WTC11 (cell line): ENCODE measurements around the gene USP21. TPM values are rescaled to one million over a fixed set of nuclear protein-coding genes. Genes with fewer than 3 reads are reported as not detected.

Experiments used
- ATAC-seq: fragments of 200-7000 bp; cut with Tn5 transposase; 2 replicates; pipeline ENCODE4 v1.10.0; 2021; ENCODE audit warnings: mild to moderate bottlenecking, moderate library complexity
- CTCF ChIA-PET: fragments of 300-600 bp; sonication (Branson Sonifier 250); formaldehyde crosslinking; loops from one replicate; lab custom pipeline; 2021; ENCODE audit warnings: antibody characterized with exemption; lab: Charles Lee
- POLR2A ChIA-PET: fragments of 350-600 bp; sonication (Branson Sonifier 250); formaldehyde crosslinking; loops from one replicate; lab custom pipeline; 2021; ENCODE audit warnings: antibody characterized with exemption; lab: Charles Lee
- DNase-seq: peaks from one replicate; pipeline ENCODE4 v3.0.0; 2021; ENCODE audit warnings: low spot score
- H3K27ac Mint-ChIP-seq: 2 replicates; pipeline ENCODE4 v1.8.0; 2021; ENCODE audit warnings: mixed read lengths
- H3K27me3 Mint-ChIP-seq: 2 replicates; pipeline ENCODE4 v1.8.0; 2021; ENCODE audit warnings: low read depth, mild to moderate bottlenecking, moderate library complexity, mixed read lengths
- H3K36me3 Mint-ChIP-seq: 2 replicates; pipeline ENCODE4 v1.8.0; 2021; ENCODE audit warnings: mixed read lengths
- H3K4me1 Mint-ChIP-seq: 2 replicates; pipeline ENCODE4 v1.8.0; 2022; ENCODE audit warnings: mixed read lengths
- H3K4me3 Mint-ChIP-seq: 2 replicates; pipeline ENCODE4 v1.8.0; 2021; ENCODE audit warnings: mild to moderate bottlenecking, moderate library complexity, mixed read lengths
- H3K9me3 Mint-ChIP-seq: 2 replicates; pipeline ENCODE4 v1.8.0; 2021; ENCODE audit warnings: mixed read lengths
- FOXK1 ChIP-seq: sonication (generic); formaldehyde crosslinking; IDR thresholded peaks from 2 replicates; pipeline ENCODE4 v1.8.0; 2022; ENCODE audit warnings: mild to moderate bottlenecking, moderate library complexity, missing genetic modification reagents
- FOXP1 ChIP-seq: sonication (generic); formaldehyde crosslinking; IDR thresholded peaks from 2 replicates; pipeline ENCODE4 v1.8.0; 2022; ENCODE audit warnings: missing genetic modification reagents, mild to moderate bottlenecking, moderate library complexity, borderline replicate concordance
- JUN ChIP-seq: sonication (generic); formaldehyde crosslinking; IDR thresholded peaks from 2 replicates; pipeline ENCODE4 v1.8.0; 2023; ENCODE audit warnings: mild to moderate bottlenecking, missing genetic modification reagents
- NFYB ChIP-seq: sonication (generic); formaldehyde crosslinking; conservative IDR thresholded peaks from 2 replicates; pipeline ENCODE4 v1.8.0; 2022; ENCODE audit warnings: low read depth, missing genetic modification reagents
- TEAD1 ChIP-seq: sonication (generic); formaldehyde crosslinking; IDR thresholded peaks from 2 replicates; pipeline ENCODE4 v1.8.0; 2022; ENCODE audit warnings: mild to moderate bottlenecking, missing genetic modification reagents
- ZNF121 ChIP-seq: sonication (generic); formaldehyde crosslinking; IDR thresholded peaks from 2 replicates; pipeline ENCODE4 v1.8.0; 2023; ENCODE audit warnings: missing genetic modification reagents
- ZNF232 ChIP-seq: sonication (generic); formaldehyde crosslinking; IDR thresholded peaks from 2 replicates; pipeline ENCODE4 v1.8.0; 2022; ENCODE audit warnings: mild to moderate bottlenecking, missing genetic modification reagents
- ZNF416 ChIP-seq: fragments of 250-450 bp; sonication (Bioruptor Pico); IDR thresholded peaks from 2 replicates; pipeline ENCODE4 v1.9.0; 2021; ENCODE audit warnings: mild to moderate bottlenecking, inconsistent platforms
- total RNA-seq: library from RNA; stranded (reverse); gene quantifications from 3 replicates; pipeline ENCODE4 v1.2.3, GENCODE V29; 2021
- TF ChIP-seq, protein P1 (sequence below): fragments of 200-600 bp; IDR thresholded peaks from 2 replicates; pipeline ENCODE4 v1.8.0; 2022; ENCODE audit warnings: antibody characterized with exemption
- TF ChIP-seq, protein P2 (sequence below): sonication (generic); formaldehyde crosslinking; IDR thresholded peaks from 2 replicates; pipeline ENCODE4 v1.8.1; 2022; ENCODE audit warnings: mild to moderate bottlenecking, missing genetic modification reagents, moderate library complexity, borderline replicate concordance
- TF ChIP-seq, protein P3 (sequence below): sonication (generic); formaldehyde crosslinking; IDR thresholded peaks from 2 replicates; pipeline ENCODE4 v1.8.1; 2023; ENCODE audit warnings: mild to moderate bottlenecking, moderate library complexity, missing genetic modification reagents
- TF ChIP-seq, protein P4 (sequence below): sonication (generic); formaldehyde crosslinking; IDR thresholded peaks from 2 replicates; pipeline ENCODE4 v1.8.1; 2022; ENCODE audit warnings: mild to moderate bottlenecking, moderate library complexity, missing genetic modification reagents
- TF ChIP-seq, protein P5 (sequence below): sonication (generic); formaldehyde crosslinking; IDR thresholded peaks from 2 replicates; pipeline ENCODE4 v1.8.0; 2022; ENCODE audit warnings: mild to moderate bottlenecking, missing genetic modification reagents
- TF ChIP-seq, protein P6 (sequence below): sonication (generic); formaldehyde crosslinking; IDR thresholded peaks from 2 replicates; pipeline ENCODE4 v1.8.1; 2023; ENCODE audit warnings: mild to moderate bottlenecking, missing genetic modification reagents, moderate library complexity
- TF ChIP-seq, protein P7 (sequence below): fragments of 250-450 bp; sonication (Bioruptor Pico); IDR thresholded peaks from 2 replicates; pipeline ENCODE4 v1.9.0; 2021; ENCODE audit warnings: moderate library complexity, mild to moderate bottlenecking, inconsistent platforms, borderline replicate concordance

Gene USP21
- total RNA-seq, 1 experiment from 2014 or later: 30.8 TPM

DNA sequence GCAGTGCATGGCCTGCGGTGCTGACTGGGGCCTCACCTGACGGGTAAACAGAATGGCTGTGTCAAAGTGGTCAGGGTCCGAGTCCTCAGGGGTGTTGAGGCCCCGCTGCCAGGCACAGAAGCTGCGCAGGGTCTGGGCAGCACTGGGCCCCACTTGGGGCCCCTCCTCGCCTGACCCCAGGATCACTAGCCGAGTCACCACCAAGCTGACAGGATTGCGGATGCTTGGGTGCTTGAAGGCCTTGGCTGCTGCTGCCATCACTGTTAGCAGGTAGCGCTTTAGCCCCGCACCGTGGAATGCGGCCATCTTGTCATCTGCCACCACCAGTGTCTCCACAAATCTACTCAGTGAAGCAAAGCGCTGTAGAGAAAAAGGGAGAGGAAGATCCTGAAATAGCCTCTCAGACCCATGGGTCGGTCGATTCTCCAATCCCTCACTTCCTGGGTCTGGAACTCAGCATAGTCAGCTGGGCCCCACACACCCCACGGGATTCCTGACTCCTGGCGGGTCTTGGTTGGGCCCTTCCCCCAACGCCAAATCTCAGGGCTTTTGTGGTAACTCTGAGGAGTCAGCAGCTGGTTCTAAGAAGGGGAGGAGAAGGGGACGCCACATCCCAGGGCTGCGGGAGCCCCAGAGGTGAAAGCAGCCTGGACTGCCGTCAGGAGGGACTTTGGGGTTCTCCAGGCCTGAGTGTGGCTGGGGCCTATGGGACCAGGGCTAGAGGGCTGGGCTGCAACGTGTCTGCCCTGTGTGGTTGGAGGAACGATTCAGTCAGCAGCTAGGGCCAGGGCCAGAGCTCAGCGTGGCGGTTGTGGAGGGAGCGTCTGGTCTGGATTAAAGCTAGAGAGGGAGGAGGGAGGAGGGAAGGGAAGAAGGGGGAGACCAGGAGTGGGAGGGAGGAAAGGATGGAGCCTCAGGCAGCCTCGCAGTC is 37.5 kb downstream of the USP21 start:
- no peaks in the 10 kb centered on the region for H3K9me3 Mint-ChIP-seq
- no peak overlapping the region for H3K27ac Mint-ChIP-seq
- DNase-seq: no peak
- ATAC-seq: no peak
- H3K4me3 Mint-ChIP-seq: peak overlapping the region; percentile 62
- peaks cover 56% of the 10 kb centered on the region for H3K4me1 Mint-ChIP-seq
- ChIA-PET POLR2A (no interaction called here), CTCF (interaction anchor here (0.6 to 3.3 kb wide), 7 partner anchors 9 to 109 kb away, joined by 3 to 19 read pairs (median 4); partner anchors contain the start of genes PPOX and TOMM40L)
- TF ChIP-seq ZNF232 (CRISPR knock-in tag): no peak
- 0 out of 2 replicates have a peak, but pooled peaks have one; percentile 43 for TF ChIP-seq FOXP1 (CRISPR knock-in tag)
- TF ChIP-seq FOXK1 (CRISPR knock-in tag): no peak
- 0 out of 2 replicates have a peak, but pooled peaks cover 1% of the 10 kb centered on the region for H3K36me3 Mint-ChIP-seq
- no peaks in the 10 kb centered on the region for H3K27me3 Mint-ChIP-seq

DNA sequence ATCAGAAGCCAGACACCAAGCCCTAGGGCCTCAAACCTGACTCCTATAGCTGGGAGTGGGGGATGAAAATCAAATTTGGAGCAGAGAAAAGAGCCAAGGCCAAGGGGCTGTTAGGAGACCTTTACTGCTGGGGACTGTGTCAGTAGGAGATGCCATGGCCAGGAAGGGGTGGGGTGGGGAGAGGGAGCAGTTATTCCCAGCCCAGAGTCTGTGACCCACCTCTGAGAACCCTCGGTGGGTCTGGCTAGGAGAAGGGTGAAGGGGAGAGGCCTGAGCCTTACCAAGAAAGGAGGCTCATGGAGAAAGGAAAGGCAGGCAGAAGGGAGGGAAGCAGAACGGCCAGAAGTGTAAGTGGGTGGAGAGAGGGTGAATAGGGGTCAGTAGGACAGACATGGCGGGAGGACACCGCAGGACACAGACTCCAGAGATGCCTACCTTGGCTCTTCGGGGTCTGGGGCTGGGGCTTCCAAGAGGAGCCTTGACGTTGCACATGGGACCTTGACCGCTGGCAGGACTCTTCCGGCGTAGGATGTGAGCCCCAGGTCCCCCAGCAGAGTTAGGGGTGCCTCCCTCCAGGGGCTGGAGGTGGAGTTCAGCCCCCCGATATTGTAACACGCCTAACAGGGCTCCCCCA is 38.4 kb downstream of the USP21 start:
- Mint-ChIP-seq H3K36me3 (no peaks in the 10 kb centered on the region), H3K9me3 (no peaks in the 10 kb centered on the region), H3K27me3 (no peaks in the 10 kb centered on the region), H3K27ac (no peak overlapping the region), H3K4me1 (peaks cover 57% of the 10 kb centered on the region), H3K4me3 (peak overlapping the region; percentile 62)
- ATAC-seq: no peak
- POLR2A ChIA-PET: interaction anchor here (0.6 to 1.8 kb wide), 6 partner anchors 20 to 192 kb away, joined by 3 to 9 read pairs (median 4); partner anchors contain the start of genes B4GALT3, PPOX and TOMM40L
- no peak for DNase-seq
- TF ChIP-seq ZNF121 (CRISPR knock-in tag) (no peak), JUN (CRISPR knock-in tag) (no peak)
- TF ChIP-seq, protein P1, sequence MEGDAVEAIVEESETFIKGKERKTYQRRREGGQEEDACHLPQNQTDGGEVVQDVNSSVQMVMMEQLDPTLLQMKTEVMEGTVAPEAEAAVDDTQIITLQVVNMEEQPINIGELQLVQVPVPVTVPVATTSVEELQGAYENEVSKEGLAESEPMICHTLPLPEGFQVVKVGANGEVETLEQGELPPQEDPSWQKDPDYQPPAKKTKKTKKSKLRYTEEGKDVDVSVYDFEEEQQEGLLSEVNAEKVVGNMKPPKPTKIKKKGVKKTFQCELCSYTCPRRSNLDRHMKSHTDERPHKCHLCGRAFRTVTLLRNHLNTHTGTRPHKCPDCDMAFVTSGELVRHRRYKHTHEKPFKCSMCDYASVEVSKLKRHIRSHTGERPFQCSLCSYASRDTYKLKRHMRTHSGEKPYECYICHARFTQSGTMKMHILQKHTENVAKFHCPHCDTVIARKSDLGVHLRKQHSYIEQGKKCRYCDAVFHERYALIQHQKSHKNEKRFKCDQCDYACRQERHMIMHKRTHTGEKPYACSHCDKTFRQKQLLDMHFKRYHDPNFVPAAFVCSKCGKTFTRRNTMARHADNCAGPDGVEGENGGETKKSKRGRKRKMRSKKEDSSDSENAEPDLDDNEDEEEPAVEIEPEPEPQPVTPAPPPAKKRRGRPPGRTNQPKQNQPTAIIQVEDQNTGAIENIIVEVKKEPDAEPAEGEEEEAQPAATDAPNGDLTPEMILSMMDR: no peak
- TF ChIP-seq, all 79 proteins: peak for 0
- CTCF ChIA-PET: interaction anchor here (0.6 to 3.3 kb wide), 24 partner anchors 9 to 243 kb away, joined by 3 to 47 read pairs (median 4); partner anchors contain the start of genes B4GALT3, ITLN2, MPZ and PPOX

DNA sequence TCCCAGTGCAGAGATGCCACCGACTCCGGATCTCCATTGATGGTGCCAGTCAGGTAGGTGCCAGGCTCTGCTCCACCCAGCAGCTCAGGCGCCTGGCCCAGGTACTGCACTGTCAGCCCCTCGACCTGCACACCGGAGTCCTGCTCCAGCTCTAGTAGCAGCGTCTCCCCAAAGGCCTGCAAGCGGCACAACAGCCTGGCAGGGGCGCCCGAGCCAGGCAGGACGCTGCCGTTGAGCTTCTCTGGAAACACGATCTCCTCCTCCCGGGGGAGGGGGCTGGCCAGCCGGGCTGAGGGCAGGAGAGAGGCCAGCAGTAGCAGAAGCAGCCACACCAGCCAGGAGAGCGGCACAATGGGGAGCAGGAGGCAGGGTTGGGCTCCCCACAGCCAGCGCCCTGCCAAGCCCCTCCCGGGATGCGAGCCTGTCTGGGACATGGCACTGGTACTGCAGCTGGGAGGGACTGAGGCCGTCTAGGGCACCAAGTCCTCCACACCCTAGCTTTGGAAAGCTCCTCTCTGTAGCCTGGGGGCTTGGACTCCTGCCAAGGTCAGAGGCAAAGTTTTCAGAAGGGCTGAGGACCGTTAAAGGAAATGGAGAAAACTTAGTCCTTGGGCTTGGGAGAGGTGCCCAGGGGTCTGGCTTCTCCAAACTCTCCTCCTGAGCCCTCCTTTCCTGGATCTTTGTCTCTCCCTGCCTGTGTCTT is 39.0 kb downstream of the USP21 start:
- H3K36me3 Mint-ChIP-seq: no peaks in the 10 kb centered on the region; the same call in 1 of the 2 replicates

More for the DNA sequence above, 39.0 kb downstream of the USP21 start:
- Mint-ChIP-seq H3K9me3 (no peaks in the 10 kb centered on the region), H3K27me3 (no peaks in the 10 kb centered on the region)
- POLR2A ChIA-PET: interaction anchor here (0.6 to 1.8 kb wide), 7 partner anchors 21 to 191 kb away, joined by 3 to 9 read pairs (median 3); partner anchors contain the start of genes B4GALT3, PPOX and TOMM40L
- TF ChIP-seq, protein P2, sequence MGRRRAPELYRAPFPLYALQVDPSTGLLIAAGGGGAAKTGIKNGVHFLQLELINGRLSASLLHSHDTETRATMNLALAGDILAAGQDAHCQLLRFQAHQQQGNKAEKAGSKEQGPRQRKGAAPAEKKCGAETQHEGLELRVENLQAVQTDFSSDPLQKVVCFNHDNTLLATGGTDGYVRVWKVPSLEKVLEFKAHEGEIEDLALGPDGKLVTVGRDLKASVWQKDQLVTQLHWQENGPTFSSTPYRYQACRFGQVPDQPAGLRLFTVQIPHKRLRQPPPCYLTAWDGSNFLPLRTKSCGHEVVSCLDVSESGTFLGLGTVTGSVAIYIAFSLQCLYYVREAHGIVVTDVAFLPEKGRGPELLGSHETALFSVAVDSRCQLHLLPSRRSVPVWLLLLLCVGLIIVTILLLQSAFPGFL: no peak
- TF ChIP-seq, protein P3, sequence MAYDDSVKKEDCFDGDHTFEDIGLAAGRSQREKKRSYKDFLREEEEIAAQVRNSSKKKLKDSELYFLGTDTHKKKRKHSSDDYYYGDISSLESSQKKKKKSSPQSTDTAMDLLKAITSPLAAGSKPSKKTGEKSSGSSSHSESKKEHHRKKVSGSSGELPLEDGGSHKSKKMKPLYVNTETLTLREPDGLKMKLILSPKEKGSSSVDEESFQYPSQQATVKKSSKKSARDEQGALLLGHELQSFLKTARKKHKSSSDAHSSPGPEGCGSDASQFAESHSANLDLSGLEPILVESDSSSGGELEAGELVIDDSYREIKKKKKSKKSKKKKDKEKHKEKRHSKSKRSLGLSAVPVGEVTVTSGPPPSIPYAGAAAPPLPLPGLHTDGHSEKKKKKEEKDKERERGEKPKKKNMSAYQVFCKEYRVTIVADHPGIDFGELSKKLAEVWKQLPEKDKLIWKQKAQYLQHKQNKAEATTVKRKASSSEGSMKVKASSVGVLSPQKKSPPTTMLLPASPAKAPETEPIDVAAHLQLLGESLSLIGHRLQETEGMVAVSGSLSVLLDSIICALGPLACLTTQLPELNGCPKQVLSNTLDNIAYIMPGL (CRISPR knock-in tag): 0 out of 2 replicates have a peak, but pooled peaks have one; percentile 35
- TF ChIP-seq, protein P4, sequence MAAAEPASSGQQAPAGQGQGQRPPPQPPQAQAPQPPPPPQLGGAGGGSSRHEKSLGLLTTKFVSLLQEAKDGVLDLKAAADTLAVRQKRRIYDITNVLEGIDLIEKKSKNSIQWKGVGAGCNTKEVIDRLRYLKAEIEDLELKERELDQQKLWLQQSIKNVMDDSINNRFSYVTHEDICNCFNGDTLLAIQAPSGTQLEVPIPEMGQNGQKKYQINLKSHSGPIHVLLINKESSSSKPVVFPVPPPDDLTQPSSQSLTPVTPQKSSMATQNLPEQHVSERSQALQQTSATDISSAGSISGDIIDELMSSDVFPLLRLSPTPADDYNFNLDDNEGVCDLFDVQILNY: 0 out of 2 replicates have a peak, but pooled peaks have one; percentile 26
- TF ChIP-seq, protein P5, sequence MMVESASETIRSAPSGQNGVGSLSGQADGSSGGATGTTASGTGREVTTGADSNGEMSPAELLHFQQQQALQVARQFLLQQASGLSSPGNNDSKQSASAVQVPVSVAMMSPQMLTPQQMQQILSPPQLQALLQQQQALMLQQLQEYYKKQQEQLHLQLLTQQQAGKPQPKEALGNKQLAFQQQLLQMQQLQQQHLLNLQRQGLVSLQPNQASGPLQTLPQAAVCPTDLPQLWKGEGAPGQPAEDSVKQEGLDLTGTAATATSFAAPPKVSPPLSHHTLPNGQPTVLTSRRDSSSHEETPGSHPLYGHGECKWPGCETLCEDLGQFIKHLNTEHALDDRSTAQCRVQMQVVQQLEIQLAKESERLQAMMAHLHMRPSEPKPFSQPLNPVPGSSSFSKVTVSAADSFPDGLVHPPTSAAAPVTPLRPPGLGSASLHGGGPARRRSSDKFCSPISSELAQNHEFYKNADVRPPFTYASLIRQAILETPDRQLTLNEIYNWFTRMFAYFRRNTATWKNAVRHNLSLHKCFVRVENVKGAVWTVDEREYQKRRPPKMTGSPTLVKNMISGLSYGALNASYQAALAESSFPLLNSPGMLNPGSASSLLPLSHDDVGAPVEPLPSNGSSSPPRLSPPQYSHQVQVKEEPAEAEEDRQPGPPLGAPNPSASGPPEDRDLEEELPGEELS (CRISPR knock-in tag): no peak
- TF ChIP-seq NFYB (CRISPR knock-in tag) (no peak), ZNF121 (CRISPR knock-in tag) (no peak), TEAD1 (CRISPR knock-in tag) (0 out of 2 replicates have a peak, but pooled peaks have one; percentile 12), ZNF416 (CRISPR knock-in tag) (no peak)
- TF ChIP-seq, protein P6, sequence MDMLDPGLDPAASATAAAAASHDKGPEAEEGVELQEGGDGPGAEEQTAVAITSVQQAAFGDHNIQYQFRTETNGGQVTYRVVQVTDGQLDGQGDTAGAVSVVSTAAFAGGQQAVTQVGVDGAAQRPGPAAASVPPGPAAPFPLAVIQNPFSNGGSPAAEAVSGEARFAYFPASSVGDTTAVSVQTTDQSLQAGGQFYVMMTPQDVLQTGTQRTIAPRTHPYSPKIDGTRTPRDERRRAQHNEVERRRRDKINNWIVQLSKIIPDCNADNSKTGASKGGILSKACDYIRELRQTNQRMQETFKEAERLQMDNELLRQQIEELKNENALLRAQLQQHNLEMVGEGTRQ (CRISPR knock-in tag): 0 out of 2 replicates have a peak, but pooled peaks have one; percentile 7
- TF ChIP-seq, protein P7, sequence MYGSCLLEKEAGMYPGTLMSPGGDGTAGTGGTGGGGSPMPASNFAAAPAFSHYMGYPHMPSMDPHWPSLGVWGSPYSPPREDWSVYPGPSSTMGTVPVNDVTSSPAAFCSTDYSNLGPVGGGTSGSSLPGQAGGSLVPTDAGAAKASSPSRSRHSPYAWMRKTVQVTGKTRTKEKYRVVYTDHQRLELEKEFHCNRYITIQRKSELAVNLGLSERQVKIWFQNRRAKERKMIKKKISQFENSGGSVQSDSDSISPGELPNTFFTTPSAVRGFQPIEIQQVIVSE (CRISPR knock-in tag): no peak
- TF ChIP-seq, all 79 proteins: peak for 4
- Mint-ChIP-seq H3K4me1 (peaks cover 57% of the 10 kb centered on the region), H3K27ac (peak overlapping the region; percentile 86; the same call in 1 of the 2 replicates), H3K4me3 (peak overlapping the region; percentile 62)
- ATAC-seq (peak; percentile 38), DNase-seq (peak; percentile 79)
- CTCF ChIA-PET: interaction anchor here (0.5 to 3.3 kb wide), 24 partner anchors 8 to 244 kb away, joined by 3 to 47 read pairs (median 3); partner anchors contain the start of genes B4GALT3, F11R, ITLN2 and MPZ
